NCI-H1417 (cell line): ENCODE data around the gene JAKMIP2.
A peak's percentile ranks its signal among the peaks of the same experiment; 100 is the strongest.
"Not testable (repeated sequence)": the region's sequence is repeated elsewhere in the genome, so short reads cannot be mapped to it uniquely, and the experiment has no call there.

Experiments
- DNase-seq, 3 experiments: peaks; one replicate each; lab custom pipeline; 2025; lab: John Stamatoyannopoulos, UW

Gene JAKMIP2

GRCh38 chr5:147782110-147783028 lies at the start of gene JAKMIP2:
Gene JAKMIP2, minus strand, starts transcription at chr5:147782728. Its CDS starts 110,922 bp downstream, at chr5:147671806.
- peak; percentile 91 to 97 (median 95) for DNase-seq

DNA sequence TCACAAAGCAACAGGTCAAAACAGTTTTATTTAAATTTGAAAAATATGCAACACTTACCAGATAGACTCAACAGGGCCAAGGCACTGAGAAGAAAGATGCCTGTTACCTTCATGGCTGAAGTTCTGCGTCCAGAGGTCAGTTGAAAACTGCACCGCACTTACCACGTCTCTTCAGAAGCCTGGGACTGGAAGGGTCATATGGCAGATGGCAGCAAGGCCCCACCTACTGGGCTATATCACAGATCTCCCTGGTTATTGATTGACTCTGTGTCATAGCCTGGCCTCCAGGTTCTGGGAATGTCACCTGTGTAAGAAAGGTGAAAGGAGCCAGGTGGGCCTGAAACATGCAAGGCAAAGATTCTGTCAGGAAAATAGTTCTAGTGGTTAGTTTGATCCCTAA lies 48.9 kb upstream of the JAKMIP2 start, which contains the start of gene SPINK1:
Gene SPINK1, minus strand, starts transcription at position 207 of the 400 bp plus-strand sequence. Its CDS starts 94 bp downstream, at position 113.
- no peak for DNase-seq

DNA sequence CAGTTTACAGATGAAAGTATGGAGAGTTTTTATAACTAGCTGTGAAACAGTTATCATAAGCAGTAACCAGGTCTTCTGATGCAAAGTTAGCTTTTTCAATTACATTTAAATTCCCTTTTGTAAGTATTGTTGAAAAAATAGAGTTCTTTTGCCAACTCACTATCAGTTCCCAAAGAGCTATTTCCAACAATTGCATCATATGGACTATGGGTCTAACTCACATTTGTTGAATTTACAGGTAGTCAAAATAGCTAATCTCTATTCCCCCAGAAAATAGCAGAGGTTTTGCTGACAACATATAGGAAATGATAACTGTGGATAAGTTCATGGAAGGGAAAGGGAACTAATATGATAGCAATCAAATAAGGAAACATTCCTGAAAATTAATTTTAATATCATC lies 47.5 kb upstream of the JAKMIP2 start:
- DNase-seq, result no peak

GRCh38 chr5:147827017-147827416 lies 44.5 kb upstream of the JAKMIP2 start:
- DNase-seq, result not testable (repeated sequence)

DNA sequence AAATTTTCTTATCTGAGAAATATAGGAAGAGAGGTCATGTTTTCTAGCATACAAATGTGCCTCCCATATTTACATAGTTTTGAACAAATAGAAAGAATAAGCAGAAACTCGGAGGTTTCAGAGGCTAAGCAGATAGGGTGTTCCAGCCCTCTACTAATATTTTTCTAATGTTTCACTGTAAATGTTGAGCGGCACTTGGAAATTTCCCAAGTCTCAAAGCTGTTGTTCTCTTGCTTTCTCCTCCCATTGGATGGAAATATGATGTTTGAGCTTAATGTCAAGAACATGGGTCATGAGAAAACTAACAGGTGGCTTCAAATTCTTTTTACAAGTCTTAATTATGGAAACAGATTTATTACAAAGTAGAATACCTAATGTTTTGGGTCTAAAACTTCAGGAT lies 43.8 kb upstream of the JAKMIP2 start:
- no peak for DNase-seq

DNA sequence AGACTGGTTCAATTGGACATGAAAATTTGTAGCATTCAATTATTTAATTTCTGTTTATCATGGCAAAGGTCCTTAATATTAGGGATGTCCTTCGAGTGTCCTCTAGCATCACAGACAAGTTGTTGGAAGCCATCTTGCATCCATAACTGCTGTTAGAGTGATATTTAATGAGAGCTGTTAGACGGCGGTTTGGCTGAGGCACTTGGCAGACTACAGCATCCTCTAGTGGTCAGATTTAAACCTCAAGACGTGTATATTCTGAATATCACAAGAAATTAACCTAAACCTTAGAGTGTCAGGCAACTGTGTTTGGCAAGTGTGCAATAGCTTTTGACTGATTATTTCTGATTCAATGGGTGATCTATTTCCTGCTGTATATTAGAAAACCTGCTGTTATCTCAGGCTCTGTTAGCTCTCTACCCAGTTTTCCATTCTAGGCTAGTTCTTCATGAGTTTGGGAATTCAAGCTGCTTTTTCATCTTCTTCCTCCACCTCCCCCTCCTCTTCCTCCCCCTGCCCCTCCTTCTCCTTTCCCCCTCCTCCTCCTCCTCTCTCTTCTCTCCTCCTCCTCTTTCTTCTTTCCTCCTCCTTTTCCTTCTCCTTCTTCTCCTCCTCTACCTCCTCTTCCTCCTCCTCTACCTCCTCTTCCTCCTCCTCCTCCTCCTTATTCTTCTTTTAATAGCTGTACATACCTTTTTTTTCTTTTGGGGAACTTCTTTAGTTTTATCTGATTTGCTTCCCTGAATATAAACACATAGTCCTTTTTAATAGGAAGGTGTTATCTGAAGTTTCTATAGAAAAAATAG lies 40.4 kb upstream of the JAKMIP2 start:
- peak; percentile 37 to 81 (median 80) for DNase-seq

GRCh38 chr5:147822222-147822621 lies 39.7 kb upstream of the JAKMIP2 start:
- not testable (repeated sequence) for DNase-seq

DNA sequence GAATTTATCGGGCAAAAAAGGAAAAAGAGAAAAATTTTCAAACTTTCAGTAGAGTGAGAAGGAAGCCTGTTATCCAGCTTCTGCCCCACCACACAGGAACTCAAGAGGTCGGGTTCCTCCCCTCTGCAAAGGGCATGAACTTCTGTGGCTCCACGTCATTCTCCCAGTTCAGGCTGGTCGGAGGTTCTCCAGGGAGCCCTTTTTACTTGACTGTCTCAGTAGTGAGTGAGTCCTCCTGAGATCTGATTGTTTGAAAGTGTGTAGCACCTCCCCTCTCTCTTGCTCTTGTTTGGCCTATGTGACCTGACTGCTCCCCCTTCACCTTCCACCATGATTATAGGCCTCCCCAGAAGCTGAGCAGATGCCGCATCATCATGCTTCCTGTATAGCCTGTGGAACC lies 39.2 kb upstream of the JAKMIP2 start:
- no peak for DNase-seq

- no peak for DNase-seq
These were observed 36.8 kb upstream of the JAKMIP2 start for GRCh38 chr5:147819261-147819770.

DNA sequence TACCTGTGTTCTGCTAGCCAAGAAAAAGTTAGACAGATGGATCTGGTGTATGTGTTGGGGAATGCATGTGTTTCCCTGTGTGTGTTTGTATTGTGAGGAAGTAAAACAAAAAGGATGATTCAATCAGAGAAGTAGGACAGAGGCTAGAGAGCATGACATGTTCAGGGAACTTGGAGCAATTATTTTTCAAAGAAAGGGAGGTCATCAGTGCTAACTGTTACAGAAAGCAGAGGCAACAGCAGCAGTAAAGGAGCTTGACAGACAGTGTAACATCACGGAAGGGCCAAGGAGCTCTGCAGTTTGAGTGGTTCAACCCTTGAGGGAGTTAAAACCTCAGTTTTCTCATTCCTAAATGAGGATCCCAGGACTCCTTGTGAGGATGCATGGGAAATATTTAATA lies 35.8 kb upstream of the JAKMIP2 start:
- no peak for DNase-seq

DNA sequence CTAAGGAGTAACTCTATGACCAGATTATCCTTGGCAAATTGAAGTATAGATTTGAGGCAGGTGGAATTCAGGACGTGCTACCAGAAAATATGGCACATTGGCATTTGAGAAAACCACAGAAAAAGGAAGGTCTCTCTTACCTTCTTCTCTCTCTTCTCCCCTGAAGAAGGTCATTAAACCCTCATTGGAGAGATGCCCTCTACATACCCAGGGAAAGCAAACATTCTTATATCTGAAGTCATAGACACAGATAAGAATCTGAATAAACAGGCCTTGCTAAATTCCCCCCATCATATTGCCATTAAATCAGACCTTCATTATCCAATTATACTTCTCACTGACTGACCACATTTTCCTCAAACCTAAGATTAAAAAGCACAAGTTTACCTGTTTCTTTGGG lies 31.2 kb upstream of the JAKMIP2 start:
- DNase-seq, result no peak

- DNase-seq, result no peak
These were observed 27.5 kb upstream of the JAKMIP2 start for GRCh38 chr5:147809830-147810666.

DNA sequence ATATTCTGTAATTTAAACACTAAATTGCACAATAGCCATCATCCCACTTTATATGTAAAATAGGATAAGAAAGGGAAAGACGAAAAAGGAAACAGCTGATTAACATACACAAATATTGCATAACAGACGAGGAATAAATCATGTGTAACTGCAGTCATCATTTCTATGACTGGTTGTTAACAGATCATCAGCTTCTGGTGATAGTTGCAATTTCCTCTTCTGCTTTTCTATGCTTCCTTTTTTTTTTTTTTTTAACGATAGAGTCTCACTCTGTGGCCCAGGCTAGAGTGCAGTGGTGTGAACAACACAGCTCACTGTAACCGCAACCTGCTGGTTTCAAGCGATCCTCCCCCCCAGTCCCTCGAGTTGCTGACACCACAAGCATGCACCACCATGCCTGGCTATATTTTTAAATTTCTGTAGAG lies 22.5 kb upstream of the JAKMIP2 start:
- DNase-seq, result peak in 1 of 3 experiments; percentile 58

DNA sequence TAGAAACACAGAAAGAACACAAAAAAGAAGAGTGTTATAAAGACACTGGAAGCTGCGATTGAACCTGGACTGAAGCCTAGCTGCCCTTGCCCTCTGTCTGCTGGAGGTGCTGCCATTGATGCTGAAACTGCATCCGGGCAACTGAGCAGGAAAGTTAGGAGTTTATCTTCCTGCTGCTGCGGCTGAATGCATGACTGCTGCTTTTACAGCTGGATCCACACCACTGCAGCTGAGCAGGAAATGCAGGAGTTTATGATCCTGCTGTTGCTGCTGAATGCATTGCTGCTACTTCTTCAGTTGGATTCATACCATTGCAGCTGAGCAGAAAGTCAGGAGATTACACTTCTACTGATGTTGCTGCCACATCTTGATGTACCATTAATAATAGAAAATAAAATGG lies 21.8 kb upstream of the JAKMIP2 start:
- DNase-seq, result peak in 2 of 3 experiments; percentile 8 to 34

DNA sequence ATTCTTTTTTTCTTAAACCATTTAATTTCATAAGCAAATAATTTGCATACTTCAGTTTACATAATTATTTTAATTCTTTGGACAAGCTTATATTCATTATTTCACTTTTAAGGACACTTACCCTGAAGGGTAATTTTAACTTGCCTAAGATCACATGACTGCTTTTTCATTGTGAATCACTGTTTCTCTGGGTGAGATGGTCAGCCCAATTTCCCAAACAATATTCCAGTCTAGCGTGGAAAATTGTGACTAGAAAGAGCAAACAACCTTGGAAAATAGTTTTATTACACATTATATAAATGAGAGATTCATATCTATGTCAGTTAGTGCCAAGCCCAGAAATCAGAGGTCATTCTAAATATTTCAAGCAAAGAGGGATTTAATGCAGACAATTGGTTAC lies 21.4 kb upstream of the JAKMIP2 start:
- no peak for DNase-seq

DNA sequence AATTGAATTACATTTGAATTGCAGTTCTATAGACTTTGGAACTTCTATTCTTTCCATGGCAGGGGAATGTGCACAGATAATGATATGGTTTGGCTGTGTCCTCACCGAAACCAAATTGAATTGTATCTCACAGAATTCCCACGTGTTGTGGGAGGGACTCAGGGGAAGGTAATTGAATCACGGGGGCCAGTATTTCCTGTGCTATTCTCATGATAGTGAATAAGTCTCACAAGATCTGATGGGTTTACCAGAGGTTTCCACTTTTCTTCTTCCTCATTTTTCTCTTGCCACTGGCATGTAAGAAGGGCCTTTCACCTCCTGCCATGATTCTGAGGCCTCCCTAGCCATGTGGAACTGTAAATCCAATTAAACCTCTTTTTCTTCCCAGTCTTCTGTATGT lies 20.6 kb upstream of the JAKMIP2 start:
- DNase-seq, result not testable (repeated sequence)

DNA sequence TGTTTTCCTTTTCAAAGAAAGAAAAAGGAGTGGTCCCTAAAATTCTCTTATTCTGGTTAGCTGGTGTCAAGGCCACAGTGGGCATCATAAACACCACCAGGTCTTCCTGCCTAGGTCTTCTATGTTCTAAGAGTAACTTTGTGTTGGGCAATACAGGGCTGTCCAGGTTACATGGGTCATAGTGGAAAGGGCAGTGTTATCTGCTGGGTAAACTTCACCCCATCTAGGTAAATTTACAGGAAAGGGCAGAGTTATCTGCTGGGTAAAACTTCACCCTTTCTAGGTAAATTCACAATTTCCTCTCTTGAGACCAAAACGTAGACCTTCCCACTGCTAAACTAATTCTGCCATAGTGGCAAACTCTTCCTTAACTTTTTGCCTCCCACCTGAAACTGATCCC lies 18.9 kb upstream of the JAKMIP2 start:
- DNase-seq, result no peak

GRCh38 chr5:147800491-147800890 lies 18.0 kb upstream of the JAKMIP2 start:
- no peak for DNase-seq

DNA sequence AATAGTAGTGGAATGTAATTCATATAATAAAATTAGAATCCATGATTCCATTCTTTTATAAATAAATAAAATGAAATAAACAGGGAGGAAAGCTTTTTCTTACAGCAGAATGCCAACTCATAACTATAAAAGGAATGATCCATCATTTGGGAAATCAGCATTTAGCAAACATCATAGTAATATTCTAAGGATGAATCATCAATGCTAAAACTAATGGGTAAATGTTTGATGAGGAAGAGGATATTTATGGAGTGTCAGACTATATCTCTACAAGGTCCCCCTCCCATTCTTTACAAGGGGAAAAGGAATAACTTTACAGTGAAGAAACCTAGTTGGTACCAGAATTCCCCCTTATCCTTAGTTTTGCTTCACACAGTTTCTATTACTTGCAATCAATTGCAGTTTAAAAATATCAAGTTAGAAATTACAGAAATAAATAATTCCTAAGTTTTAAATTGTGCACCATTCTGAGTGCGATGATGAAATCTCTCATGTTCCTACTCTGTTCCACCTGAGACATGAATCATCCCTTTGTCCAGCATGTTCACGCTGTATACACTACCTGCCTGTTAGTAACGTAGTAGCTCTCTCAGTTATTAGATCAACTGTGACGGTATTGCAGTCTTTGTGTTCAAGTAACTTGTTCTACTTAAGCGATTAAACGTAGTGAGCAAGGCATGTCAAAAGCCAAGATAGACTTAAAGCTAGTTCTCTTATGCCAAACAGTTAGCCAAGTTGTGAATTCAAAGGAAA lies 14.2 kb upstream of the JAKMIP2 start:
- DNase-seq, result peak in 1 of 3 experiments; percentile 17

- DNase-seq, result peak in 1 of 3 experiments; percentile 25
These were observed 8.7 kb upstream of the JAKMIP2 start for GRCh38 chr5:147791181-147791580.

DNA sequence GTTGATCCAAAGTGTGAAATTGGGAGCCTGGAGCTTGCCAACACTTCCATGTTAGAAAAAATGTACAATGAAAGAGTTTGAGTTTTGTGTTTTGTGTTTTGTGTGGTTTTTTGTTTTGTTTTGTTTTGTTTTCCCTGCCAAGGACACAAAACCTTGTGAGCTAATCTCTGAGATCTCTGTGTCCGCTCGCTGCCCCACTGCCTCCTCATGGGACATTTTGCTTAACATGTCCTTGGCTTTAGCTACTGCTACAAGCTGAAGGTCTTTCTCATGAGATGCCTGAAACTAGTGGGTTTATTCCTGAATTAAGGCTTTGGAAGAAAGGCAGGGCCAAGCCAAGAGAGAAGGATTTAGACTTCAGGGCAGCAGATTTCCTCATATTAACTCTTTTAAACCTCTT lies 7.3 kb upstream of the JAKMIP2 start:
- no peak for DNase-seq
